HEK293 (cell line): ENCODE measurements around the gene TFDP3.

ENCODE experiments used
- CTCF ChIA-PET: fragments of 350-600 bp; formaldehyde crosslinking; extraction: SDS; loops from one replicate; lab custom pipeline; 2021; ENCODE audit warnings: antibody characterized with exemption; lab: Yijun Ruan, JAX
- POLR2A ChIA-PET: fragments of 300-600 bp; formaldehyde crosslinking; extraction: SDS; loops from one replicate; lab custom pipeline; 2020; ENCODE audit warnings: antibody characterized with exemption, inconsistent platforms; lab: Yijun Ruan, JAX
- H3K27ac ChIP-seq: fragments of 200-500 bp; sonication (Bioruptor generic); 2 replicates; pipeline ENCODE4 v1.5.1; 2014; ENCODE audit warnings: low read depth, low read length, control low read depth, inconsistent platforms; ENCODE audit errors: extremely low read depth
- H3K36me3 ChIP-seq, 2 experiments: fragments of 200-500 bp in 1 of 2; sonication (Bioruptor generic) in 1 of 2; 1 replicate in 1 of 2; 2 replicates in 1 of 2; pipeline ENCODE4 v1.5.1; 2014 to 2017; ENCODE audit warnings: inconsistent platforms in 2 of 2, low read length in 2 of 2; ENCODE audit not compliant: control insufficient read depth in 2 of 2, insufficient read depth in 1 of 2
- H3K4me1 ChIP-seq: fragments of 200-500 bp; sonication (Bioruptor generic); 2 replicates; pipeline ENCODE4 v1.5.1; 2014; ENCODE audit warnings: mild to moderate bottlenecking, low read length, inconsistent platforms; ENCODE audit not compliant: control insufficient read depth, insufficient read depth
- H3K4me3 ChIP-seq: 2 replicates; pipeline ENCODE4 v1.5.1; 2011; ENCODE audit warnings: low read depth, mild to moderate bottlenecking, control low read depth, low read length, moderate library complexity
- H3K9me3 ChIP-seq: fragments of 200-500 bp; sonication (Bioruptor generic); 2 replicates; pipeline ENCODE4 v1.5.1; 2014; ENCODE audit warnings: low read depth, low read length, inconsistent platforms; ENCODE audit not compliant: control insufficient read depth, insufficient read depth
- IKZF3 ChIP-seq: fragments of 450-650 bp; IDR thresholded peaks from 2 replicates; pipeline ENCODE4 v1.5.0; 2018; ENCODE audit warnings: missing biosample characterization, mild to moderate bottlenecking, missing genetic modification characterization, moderate library complexity
- RBAK ChIP-seq: fragments of 450-650 bp; formaldehyde crosslinking; IDR thresholded peaks from 2 replicates; pipeline ENCODE4 v1.5.1; 2016; ENCODE audit warnings: missing biosample characterization, missing genetic modification characterization
- TSHZ1 ChIP-seq: fragments of 450-650 bp; formaldehyde crosslinking; IDR thresholded peaks from 2 replicates; pipeline ENCODE4 v1.5.1; 2016; ENCODE audit warnings: missing biosample characterization, missing genetic modification characterization, borderline replicate concordance
- YY1 ChIP-seq: fragments of 450-650 bp; formaldehyde crosslinking; IDR thresholded peaks from 2 replicates; pipeline ENCODE4 v1.5.1; 2018; ENCODE audit warnings: missing biosample characterization, missing genetic modification characterization
- ZFP41 ChIP-seq: fragments of 450-650 bp; formaldehyde crosslinking; IDR thresholded peaks from 2 replicates; pipeline ENCODE4 v1.5.1; 2016; ENCODE audit warnings: missing biosample characterization, missing genetic modification characterization, borderline replicate concordance
- ZNF155 ChIP-seq: fragments of 450-650 bp; formaldehyde crosslinking; IDR thresholded peaks from 2 replicates; pipeline ENCODE4 v1.5.1; 2016; ENCODE audit warnings: missing biosample characterization, missing genetic modification characterization
- ZNF16 ChIP-seq: fragments of 450-650 bp; formaldehyde crosslinking; IDR thresholded peaks from 2 replicates; pipeline ENCODE4 v1.5.1; 2016; ENCODE audit warnings: low read depth, missing biosample characterization, missing genetic modification characterization
- ZNF175 ChIP-seq: fragments of 450-650 bp; formaldehyde crosslinking; IDR thresholded peaks from 2 replicates; pipeline ENCODE4 v1.5.1; 2016; ENCODE audit warnings: missing biosample characterization, missing genetic modification characterization
- ZNF211 ChIP-seq: fragments of 450-650 bp; formaldehyde crosslinking; IDR thresholded peaks from 2 replicates; pipeline ENCODE4 v1.5.1; 2016; ENCODE audit warnings: low read depth, missing biosample characterization, missing genetic modification characterization
- ZNF248 ChIP-seq: fragments of 450-650 bp; formaldehyde crosslinking; IDR thresholded peaks from 2 replicates; pipeline ENCODE4 v1.5.1; 2017; ENCODE audit warnings: missing biosample characterization, missing genetic modification characterization
- ZNF37A ChIP-seq: fragments of 450-650 bp; IDR thresholded peaks from 2 replicates; pipeline ENCODE4 v1.5.1; 2018; ENCODE audit warnings: missing biosample characterization, missing genetic modification characterization
- ZNF423 ChIP-seq: fragments of 450-650 bp; formaldehyde crosslinking; IDR thresholded peaks from 2 replicates; pipeline ENCODE4 v1.5.1; 2016; ENCODE audit warnings: missing biosample characterization, missing genetic modification characterization
- ZNF521 ChIP-seq: fragments of 450-650 bp; formaldehyde crosslinking; IDR thresholded peaks from 2 replicates; pipeline ENCODE4 v1.5.1; 2017; ENCODE audit warnings: missing biosample characterization, mild to moderate bottlenecking, missing genetic modification characterization
- ZNF600 ChIP-seq: fragments of 450-650 bp; formaldehyde crosslinking; IDR thresholded peaks from 2 replicates; pipeline ENCODE4 v1.5.1; 2016; ENCODE audit warnings: missing biosample characterization, missing genetic modification characterization
- ZNF626 ChIP-seq: fragments of 450-650 bp; sonication (Bioruptor Pico); formaldehyde crosslinking; IDR thresholded peaks from 2 replicates; pipeline ENCODE4 v1.5.1; 2018; ENCODE audit warnings: missing biosample characterization, missing genetic modification characterization, inconsistent platforms
- ZNF777 ChIP-seq: fragments of 450-650 bp; formaldehyde crosslinking; IDR thresholded peaks from 2 replicates; pipeline ENCODE4 v1.5.1; 2017; ENCODE audit warnings: missing biosample characterization, missing genetic modification characterization, borderline replicate concordance
- TF ChIP-seq, protein P1 (sequence below): fragments of 450-650 bp; formaldehyde crosslinking; IDR thresholded peaks from 2 replicates; pipeline ENCODE4 v1.5.1; 2016; ENCODE audit warnings: missing biosample characterization, missing genetic modification characterization
- TF ChIP-seq, protein P2 (sequence below): fragments of 450-650 bp; formaldehyde crosslinking; IDR thresholded peaks from 2 replicates; pipeline ENCODE4 v1.5.1; 2016; ENCODE audit warnings: missing biosample characterization, missing genetic modification characterization

The TFDP3 gene

DNA sequence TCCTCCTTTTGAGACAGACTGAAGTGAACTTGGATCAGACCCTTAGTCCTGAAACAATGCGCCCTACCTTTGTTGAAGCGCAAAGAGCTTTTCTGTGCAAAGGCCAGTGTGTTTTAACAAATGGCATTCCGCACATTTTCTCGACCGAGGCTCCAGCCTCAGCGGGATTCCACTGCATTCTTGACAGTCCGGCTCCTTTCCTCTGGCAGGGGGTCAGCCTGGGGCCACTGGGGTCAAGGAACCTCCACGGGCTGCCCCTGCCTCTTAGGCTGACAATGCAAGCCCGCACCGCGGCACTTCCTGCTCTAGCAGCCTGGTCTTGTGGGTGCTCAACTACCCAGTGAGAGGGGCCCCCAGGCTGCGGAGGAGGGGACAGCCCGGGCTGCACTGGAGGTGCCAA lies 47.2 kb upstream of the TFDP3 start:
- TF ChIP-seq, protein P1, sequence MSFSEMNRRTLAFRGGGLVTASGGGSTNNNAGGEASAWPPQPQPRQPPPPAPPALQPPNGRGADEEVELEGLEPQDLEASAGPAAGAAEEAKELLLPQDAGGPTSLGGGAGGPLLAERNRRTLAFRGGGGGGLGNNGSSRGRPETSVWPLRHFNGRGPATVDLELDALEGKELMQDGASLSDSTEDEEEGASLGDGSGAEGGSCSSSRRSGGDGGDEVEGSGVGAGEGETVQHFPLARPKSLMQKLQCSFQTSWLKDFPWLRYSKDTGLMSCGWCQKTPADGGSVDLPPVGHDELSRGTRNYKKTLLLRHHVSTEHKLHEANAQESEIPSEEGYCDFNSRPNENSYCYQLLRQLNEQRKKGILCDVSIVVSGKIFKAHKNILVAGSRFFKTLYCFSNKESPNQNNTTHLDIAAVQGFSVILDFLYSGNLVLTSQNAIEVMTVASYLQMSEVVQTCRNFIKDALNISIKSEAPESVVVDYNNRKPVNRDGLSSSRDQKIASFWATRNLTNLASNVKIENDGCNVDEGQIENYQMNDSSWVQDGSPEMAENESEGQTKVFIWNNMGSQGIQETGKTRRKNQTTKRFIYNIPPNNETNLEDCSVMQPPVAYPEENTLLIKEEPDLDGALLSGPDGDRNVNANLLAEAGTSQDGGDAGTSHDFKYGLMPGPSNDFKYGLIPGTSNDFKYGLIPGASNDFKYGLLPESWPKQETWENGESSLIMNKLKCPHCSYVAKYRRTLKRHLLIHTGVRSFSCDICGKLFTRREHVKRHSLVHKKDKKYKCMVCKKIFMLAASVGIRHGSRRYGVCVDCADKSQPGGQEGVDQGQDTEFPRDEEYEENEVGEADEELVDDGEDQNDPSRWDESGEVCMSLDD (tag by site-specific recombination): no peak
- TF ChIP-seq ZNF175 (tag by site-specific recombination) (no peak), ZNF777 (no peak), ZNF521 (tag by site-specific recombination) (no peak), ZNF37A (no peak), ZNF16 (tag by site-specific recombination) (no peak), ZNF600 (tag by site-specific recombination) (no peak), ZNF626 (no peak), ZNF211 (tag by site-specific recombination) (no peak), IKZF3 (no peak), ZNF155 (tag by site-specific recombination) (no peak), TSHZ1 (no peak)
- TF ChIP-seq, all 188 proteins: peak for 0
- Histone ChIP-seq H3K9me3 (no peaks in the 10 kb centered on the region), H3K36me3 (no peaks in the 10 kb centered on the region), H3K4me1 (no peaks in the 10 kb centered on the region), H3K27ac (no peak overlapping the region), H3K4me3 (no peak overlapping the region)
- ChIA-PET CTCF (no interaction called here), POLR2A (no interaction called here)

DNA sequence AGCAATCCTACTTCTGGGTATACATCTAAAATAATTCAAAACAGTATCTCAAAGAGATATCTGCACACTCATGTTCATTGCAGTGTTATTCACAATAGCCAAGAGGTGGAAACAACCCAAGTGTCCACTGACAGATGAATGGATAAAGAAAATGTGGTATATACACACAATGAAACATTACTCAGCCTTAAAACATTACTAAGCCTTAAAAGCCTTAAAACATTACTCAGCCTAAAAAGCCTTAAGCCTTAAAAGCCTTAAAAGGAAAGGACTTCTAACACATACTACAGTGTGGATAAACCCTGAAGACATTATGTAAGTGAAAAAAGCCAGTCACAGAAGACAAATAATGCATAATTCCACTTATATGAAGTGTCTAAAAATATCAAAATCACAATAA lies 40.3 kb upstream of the TFDP3 start:
- H3K4me1 ChIP-seq: no peaks in the 10 kb centered on the region
- ChIA-PET CTCF (no interaction called here), POLR2A (no interaction called here)
- no peak overlapping the region for H3K4me3 ChIP-seq
- no peaks in the 10 kb centered on the region for H3K9me3 ChIP-seq
- H3K27ac ChIP-seq: no peak overlapping the region
- H3K36me3 ChIP-seq: no peaks in the 10 kb centered on the region
- TF ChIP-seq ZFP41 (tag by site-specific recombination): no peak
- TF ChIP-seq ZNF248: no peak
- TF ChIP-seq, protein P1 (tag by site-specific recombination): no peak
- TF ChIP-seq TSHZ1: no peak
- TF ChIP-seq RBAK (tag by site-specific recombination): no peak
- TF ChIP-seq, protein P2, sequence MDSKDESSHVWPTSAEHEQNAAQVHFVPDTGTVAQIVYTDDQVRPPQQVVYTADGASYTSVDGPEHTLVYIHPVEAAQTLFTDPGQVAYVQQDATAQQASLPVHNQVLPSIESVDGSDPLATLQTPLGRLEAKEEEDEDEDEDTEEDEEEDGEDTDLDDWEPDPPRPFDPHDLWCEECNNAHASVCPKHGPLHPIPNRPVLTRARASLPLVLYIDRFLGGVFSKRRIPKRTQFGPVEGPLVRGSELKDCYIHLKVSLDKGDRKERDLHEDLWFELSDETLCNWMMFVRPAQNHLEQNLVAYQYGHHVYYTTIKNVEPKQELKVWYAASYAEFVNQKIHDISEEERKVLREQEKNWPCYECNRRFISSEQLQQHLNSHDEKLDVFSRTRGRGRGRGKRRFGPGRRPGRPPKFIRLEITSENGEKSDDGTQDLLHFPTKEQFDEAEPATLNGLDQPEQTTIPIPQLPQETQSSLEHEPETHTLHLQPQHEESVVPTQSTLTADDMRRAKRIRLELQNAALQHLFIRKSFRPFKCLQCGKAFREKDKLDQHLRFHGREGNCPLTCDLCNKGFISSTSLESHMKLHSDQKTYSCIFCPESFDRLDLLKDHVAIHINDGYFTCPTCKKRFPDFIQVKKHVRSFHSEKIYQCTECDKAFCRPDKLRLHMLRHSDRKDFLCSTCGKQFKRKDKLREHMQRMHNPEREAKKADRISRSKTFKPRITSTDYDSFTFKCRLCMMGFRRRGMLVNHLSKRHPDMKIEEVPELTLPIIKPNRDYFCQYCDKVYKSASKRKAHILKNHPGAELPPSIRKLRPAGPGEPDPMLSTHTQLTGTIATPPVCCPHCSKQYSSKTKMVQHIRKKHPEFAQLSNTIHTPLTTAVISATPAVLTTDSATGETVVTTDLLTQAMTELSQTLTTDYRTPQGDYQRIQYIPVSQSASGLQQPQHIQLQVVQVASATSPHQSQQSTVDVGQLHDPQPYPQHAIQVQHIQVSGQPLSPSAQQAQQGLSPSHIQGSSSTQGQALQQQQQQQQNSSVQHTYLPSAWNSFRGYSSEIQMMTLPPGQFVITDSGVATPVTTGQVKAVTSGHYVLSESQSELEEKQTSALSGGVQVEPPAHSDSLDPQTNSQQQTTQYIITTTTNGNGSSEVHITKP (tag by site-specific recombination): no peak
- TF ChIP-seq ZNF423 (tag by site-specific recombination): no peak
- TF ChIP-seq YY1: no peak
